Hepatocyte (in vitro differentiated cells): ENCODE results near the gene BBS1. TPM values are rescaled to one million over a fixed set of nuclear protein-coding genes. Genes with fewer than 3 reads are reported as not detected.
"Not testable (repeated sequence)": the region's sequence is repeated elsewhere in the genome, so short reads cannot be mapped to it uniquely, and the experiment has no call there.

ENCODE experiments used
- DNase-seq: peaks from one replicate; pipeline ENCODE4 v3.0.0-alpha.2; 2016; ENCODE audit warnings: low spot score
- H2AFZ ChIP-seq: fragments of 200-600 bp; sonication (generic); 2 replicates; pipeline ENCODE4 v1.6.0; 2016; ENCODE audit warnings: antibody characterized with exemption, mild to moderate bottlenecking
- H3K27ac ChIP-seq: fragments of 200-600 bp; sonication (generic); 2 replicates; pipeline ENCODE4 v1.5.1; 2016; ENCODE audit warnings: mild to moderate bottlenecking
- H3K27me3 ChIP-seq: fragments of 200-600 bp; sonication (generic); 2 replicates; pipeline ENCODE4 v1.6.1; 2016
- H3K36me3 ChIP-seq: fragments of 200-600 bp; sonication (generic); replicated peaks from 2 replicates; pipeline ENCODE4 v1.5.1; 2016; ENCODE audit warnings: low read depth; ENCODE audit not compliant: insufficient read depth
- H3K4me1 ChIP-seq: fragments of 200-600 bp; sonication (generic); 2 replicates; pipeline ENCODE4 v1.5.1; 2016; ENCODE audit warnings: mild to moderate bottlenecking, moderate library complexity; ENCODE audit not compliant: insufficient read depth
- H3K4me2 ChIP-seq: fragments of 200-600 bp; sonication (generic); 2 replicates; pipeline ENCODE4 v1.6.0; 2016
- H3K4me3 ChIP-seq: fragments of 200-600 bp; sonication (generic); 2 replicates; pipeline ENCODE4 v1.5.1; 2016; ENCODE audit warnings: mild to moderate bottlenecking
- H3K79me2 ChIP-seq: fragments of 200-600 bp; sonication (generic); 2 replicates; pipeline ENCODE4 v1.6.0; 2017; ENCODE audit warnings: mild to moderate bottlenecking
- H3K9me2 ChIP-seq: fragments of 200-600 bp; sonication (generic); replicated peaks from 2 replicates; pipeline ENCODE4 v1.6.0; 2017; ENCODE audit warnings: mild to moderate bottlenecking; ENCODE audit not compliant: insufficient read depth
- H3K9me3 ChIP-seq: fragments of 200-600 bp; sonication (generic); 2 replicates; pipeline ENCODE4 v1.5.1; 2016; ENCODE audit warnings: low read depth, mild to moderate bottlenecking
- H4K20me1 ChIP-seq: fragments of 200-600 bp; sonication (generic); 2 replicates; pipeline ENCODE4 v1.6.0; 2016; ENCODE audit warnings: mild to moderate bottlenecking; ENCODE audit not compliant: insufficient read depth, poor library complexity, severe bottlenecking
- EZH2 ChIP-seq: fragments of 200-600 bp; sonication (generic); IDR thresholded peaks from 2 replicates; pipeline ENCODE4 v1.6.1; 2016; ENCODE audit warnings: antibody characterized with exemption, mild to moderate bottlenecking, borderline replicate concordance
- EZH2phosphoT487 ChIP-seq: fragments of 200-600 bp; sonication (generic); IDR thresholded peaks from one replicate; pipeline ENCODE4 v1.6.1; 2018; ENCODE audit warnings: antibody characterized with exemption, mild to moderate bottlenecking, low read depth, moderate library complexity; ENCODE audit not compliant: unreplicated experiment, severe bottlenecking
- WGBS: methylation state at CpG from one replicate; pipeline ENCODE4 v1.1.6; 2016; ENCODE audit warnings: low lambda C conversion rate; ENCODE audit errors: missing lambda C conversion rate; 5-methylcytosine and 5-hydroxymethylcytosine counted together
- polyA plus RNA-seq: library from polyadenylated mRNA; unstranded; fragments of >200 nt; fragmentation: Nextera tagmentation; extraction: Ambion mirVana; gene quantifications from 2 replicates; pipeline ENCODE4 v1.2.1, GENCODE V29; 2016
- total RNA-seq: library from RNA; depleted of rRNA; stranded (reverse); fragments of >200 nt; gene quantifications from 2 replicates; pipeline ENCODE4 v1.2.3, GENCODE V29; 2014
- TF ChIP-seq, protein P1 (sequence below): fragments of 200-600 bp; sonication (generic); IDR thresholded peaks from 2 replicates; pipeline ENCODE4 v1.5.1; 2016; ENCODE audit warnings: antibody characterized with exemption, mild to moderate bottlenecking; ENCODE audit not compliant: poor library complexity

BBS1 gene
- total RNA-seq (25.1 and 33.4 TPM in 2 replicates), polyA plus RNA-seq (27.7 and 33.9 TPM in 2 replicates)

DNA sequence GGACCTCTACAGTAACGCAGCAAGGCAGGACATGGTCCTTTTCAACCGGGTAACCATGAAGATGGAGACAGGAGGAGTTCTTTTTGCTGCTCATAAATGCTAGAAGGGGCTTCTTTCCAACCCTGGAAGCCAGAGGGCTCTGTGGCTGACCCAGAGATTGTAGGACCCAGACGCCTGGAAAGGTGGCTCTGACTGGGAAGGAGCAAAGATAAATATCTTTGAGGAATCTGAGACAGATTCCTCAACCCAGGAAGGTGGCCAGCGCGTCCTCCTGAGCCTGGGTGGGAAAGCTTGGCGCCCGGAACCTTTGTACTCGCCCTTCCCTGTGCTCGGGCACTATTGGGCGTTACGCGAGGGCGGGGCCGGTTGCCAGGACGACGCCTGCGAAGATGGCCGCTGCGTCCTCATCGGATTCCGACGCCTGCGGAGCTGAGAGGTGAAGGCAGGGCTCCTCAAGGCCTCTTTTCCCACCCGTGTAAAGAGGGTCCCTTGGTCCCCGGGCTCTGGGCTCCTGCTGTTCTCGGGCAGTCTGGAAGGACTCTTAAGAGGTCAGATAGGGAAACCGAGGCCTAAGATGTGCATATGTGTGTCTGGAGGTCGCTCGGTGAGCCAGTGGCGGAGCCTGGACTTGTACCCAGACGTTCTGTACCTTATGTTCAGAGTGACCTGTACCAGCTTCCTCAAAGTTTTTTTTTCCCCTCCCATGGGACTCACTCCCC lies at the start of gene BBS1:
TSS of gene BBS1 (plus strand) at position 365 of the 719 bp plus-strand sequence. CDS start at position 390, 25 bp downstream.
- Histone ChIP-seq H3K27me3 (no peaks in the 10 kb centered on the region), H3K4me3 (peak within 1 kb of the TSS; percentile 93), H2AFZ (peak within 1 kb of the TSS; percentile 96), H3K9me2 (no peaks in the 10 kb centered on the region), H3K79me2 (peaks cover 20% of the 10 kb centered on the region), H3K4me2 (peak within 1 kb of the TSS; percentile 92), H3K36me3 (no peaks in the 10 kb centered on the region), H4K20me1 (no peaks in the 10 kb centered on the region), H3K4me1 (peaks cover 7% of the 10 kb centered on the region), H3K27ac (peak within 1 kb of the TSS; percentile 81), H3K9me3 (no peaks in the 10 kb centered on the region)
- DNase-seq: peak; percentile 91
- 4% methylated on average over 31 of the region's 31 CpGs for WGBS
- TF ChIP-seq EZH2 (no peak), EZH2phosphoT487 (no peak)
- TF ChIP-seq, protein P1, sequence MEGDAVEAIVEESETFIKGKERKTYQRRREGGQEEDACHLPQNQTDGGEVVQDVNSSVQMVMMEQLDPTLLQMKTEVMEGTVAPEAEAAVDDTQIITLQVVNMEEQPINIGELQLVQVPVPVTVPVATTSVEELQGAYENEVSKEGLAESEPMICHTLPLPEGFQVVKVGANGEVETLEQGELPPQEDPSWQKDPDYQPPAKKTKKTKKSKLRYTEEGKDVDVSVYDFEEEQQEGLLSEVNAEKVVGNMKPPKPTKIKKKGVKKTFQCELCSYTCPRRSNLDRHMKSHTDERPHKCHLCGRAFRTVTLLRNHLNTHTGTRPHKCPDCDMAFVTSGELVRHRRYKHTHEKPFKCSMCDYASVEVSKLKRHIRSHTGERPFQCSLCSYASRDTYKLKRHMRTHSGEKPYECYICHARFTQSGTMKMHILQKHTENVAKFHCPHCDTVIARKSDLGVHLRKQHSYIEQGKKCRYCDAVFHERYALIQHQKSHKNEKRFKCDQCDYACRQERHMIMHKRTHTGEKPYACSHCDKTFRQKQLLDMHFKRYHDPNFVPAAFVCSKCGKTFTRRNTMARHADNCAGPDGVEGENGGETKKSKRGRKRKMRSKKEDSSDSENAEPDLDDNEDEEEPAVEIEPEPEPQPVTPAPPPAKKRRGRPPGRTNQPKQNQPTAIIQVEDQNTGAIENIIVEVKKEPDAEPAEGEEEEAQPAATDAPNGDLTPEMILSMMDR: no peak

DNA sequence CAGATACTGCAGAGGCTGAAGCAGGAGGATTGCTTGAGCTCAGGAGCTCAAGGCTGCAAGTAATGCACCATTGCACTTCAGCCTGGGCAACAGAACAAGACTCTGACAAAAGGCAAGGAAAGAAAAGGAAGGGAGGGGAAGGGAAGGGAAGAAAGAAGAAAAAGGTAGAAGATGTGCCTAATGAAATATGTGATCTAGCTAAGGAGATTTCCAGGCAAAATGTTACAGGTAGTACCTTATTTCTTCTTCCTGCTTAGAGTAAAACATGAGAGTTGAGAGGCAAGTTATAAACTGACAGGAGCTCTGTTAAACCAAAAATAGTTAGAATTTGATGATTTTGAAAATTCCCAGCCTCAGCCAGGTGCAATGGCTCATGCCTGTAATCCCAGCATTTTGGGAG lies 48.4 kb upstream of the BBS1 start:
- H3K9me3 ChIP-seq: no peaks in the 10 kb centered on the region
- no peak overlapping the region for H3K4me2 ChIP-seq
- DNase-seq: no peak
- no peak overlapping the region for H2AFZ ChIP-seq
- H3K4me1 ChIP-seq: peaks cover 4% of the 10 kb centered on the region
- H3K4me3 ChIP-seq: no peak overlapping the region
- H3K36me3 ChIP-seq: no peaks in the 10 kb centered on the region
- H3K79me2 ChIP-seq: no peaks in the 10 kb centered on the region
- TF ChIP-seq EZH2 (no peak), EZH2phosphoT487 (no peak)
- TF ChIP-seq, protein P1: no peak
- no peaks in the 10 kb centered on the region for H3K9me2 ChIP-seq
- no peaks in the 10 kb centered on the region for H4K20me1 ChIP-seq
- no peak overlapping the region for H3K27ac ChIP-seq
- H3K27me3 ChIP-seq: no peaks in the 10 kb centered on the region

DNA sequence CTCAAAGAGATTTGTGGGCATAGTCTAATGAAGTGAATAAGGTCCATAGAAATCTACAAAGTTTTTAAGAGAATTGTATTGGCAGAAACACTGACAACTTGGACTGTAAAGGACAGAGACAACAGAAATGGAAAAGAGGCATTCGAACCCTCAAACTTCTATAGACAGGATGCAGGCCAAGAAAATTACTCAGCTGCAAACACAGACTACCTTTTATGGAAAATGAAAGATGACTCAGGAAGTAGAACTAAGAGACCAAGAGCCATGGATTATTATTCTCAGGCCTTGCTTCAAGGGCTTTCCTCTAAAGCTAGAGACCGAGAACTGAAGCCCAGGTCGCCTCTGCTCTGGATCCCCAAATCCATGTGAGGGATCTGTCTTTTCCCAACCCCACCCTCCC lies 47.5 kb upstream of the BBS1 start:
- H3K4me2 ChIP-seq: no peak overlapping the region
- H3K9me2 ChIP-seq: no peaks in the 10 kb centered on the region
- no peaks in the 10 kb centered on the region for H3K27me3 ChIP-seq
- H3K4me3 ChIP-seq: no peak overlapping the region
- no peaks in the 10 kb centered on the region for H3K36me3 ChIP-seq
- H3K9me3 ChIP-seq: no peaks in the 10 kb centered on the region
- peaks cover 10% of the 10 kb centered on the region for H3K4me1 ChIP-seq
- WGBS: 88% methylated on average over 3 of the region's 3 CpGs
- no peaks in the 10 kb centered on the region for H4K20me1 ChIP-seq
- H3K79me2 ChIP-seq: no peaks in the 10 kb centered on the region
- TF ChIP-seq EZH2: no peak
- TF ChIP-seq, protein P1: no peak
- no peak for TF ChIP-seq EZH2phosphoT487
- no peak for DNase-seq
- no peak overlapping the region for H2AFZ ChIP-seq
- H3K27ac ChIP-seq: no peak overlapping the region

DNA sequence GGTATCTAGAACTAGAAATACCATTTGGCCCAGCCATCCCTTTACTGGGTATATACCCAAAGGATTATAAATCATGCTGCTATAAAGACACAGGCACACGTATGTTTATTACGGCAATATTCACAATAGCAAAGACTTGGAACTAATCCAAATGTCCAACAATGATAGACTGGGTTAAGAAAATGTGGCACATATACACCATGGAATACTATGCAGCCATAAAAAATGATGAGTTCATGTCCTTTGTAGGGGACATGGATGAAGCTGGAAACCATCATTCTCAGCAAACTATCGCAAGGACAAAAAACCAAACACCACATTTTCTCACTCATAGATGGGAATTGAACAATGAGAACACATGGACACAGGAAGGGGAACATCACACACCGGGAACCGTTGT lies 46.3 kb upstream of the BBS1 start:
- H2AFZ ChIP-seq, DNase-seq, H3K9me2 ChIP-seq, H3K79me2 ChIP-seq, H3K27ac ChIP-seq, H3K36me3 ChIP-seq, H4K20me1 ChIP-seq, H3K4me3 ChIP-seq, H3K9me3 ChIP-seq, H3K4me2 ChIP-seq, H3K27me3 ChIP-seq: not testable (repeated sequence)
- WGBS: 94% methylated on average over 5 of the region's 5 CpGs
- peaks cover 12% of the 10 kb centered on the region for H3K4me1 ChIP-seq
